ENCODE results near the gene TDRKH. TPM values are rescaled to one million over a fixed set of nuclear protein-coding genes. Genes with fewer than 3 reads are reported as not detected.

Gene TDRKH
- total RNA-seq: 10 to 100 TPM in 2 of 4 donors, 1 to 10 TPM in 2; 5.9 to 10.5 (median 8.3) TPM

- no peak for TF ChIP-seq CTCF (IDR thresholded peaks at IDR 0.05; ENCODE audit: low read depth)
Measured at GRCh38 chr1:151790071-151790939, at the start of gene TDRKH. Gene TDRKH (minus strand): TSS chr1:151790500. CDS start chr1:151783022, 7,478 bp downstream.

GRCh38 chr1:151839457-151840403 lies 49.4 kb upstream of the TDRKH start, which contains the start of gene C2CD4D:
Gene C2CD4D (minus strand): TSS chr1:151839820. CDS start chr1:151838989, 831 bp downstream.
- no peak for TF ChIP-seq CTCF (IDR thresholded peaks at IDR 0.05; ENCODE audit: low read depth)

- no peak for TF ChIP-seq CTCF (IDR thresholded peaks at IDR 0.05; ENCODE audit: low read depth)
Measured at GRCh38 chr1:151839082-151839412, 48.7 kb upstream of the TDRKH start.

GRCh38 chr1:151838222-151839081 lies 48.2 kb upstream of the TDRKH start:
- TF ChIP-seq CTCF (IDR thresholded peaks at IDR 0.05; ENCODE audit: low read depth): no peak

- TF ChIP-seq CTCF (IDR thresholded peaks at IDR 0.05; ENCODE audit: low read depth): no peak
Measured at GRCh38 chr1:151837884-151838221, 47.6 kb upstream of the TDRKH start.

- no peak for TF ChIP-seq CTCF (IDR thresholded peaks at IDR 0.05; ENCODE audit: low read depth)
Measured at GRCh38 chr1:151837197-151837596, 46.9 kb upstream of the TDRKH start.

Measured in subcutaneous adipose tissue (tissue), 4 donors.